HEK293T (cell line): ENCODE results near the gene HBS1L.

Source experiments
- ELF4 ChIP-seq: fragments of 450-650 bp; IDR thresholded peaks from 2 replicates; pipeline ENCODE4 v1.6.1; 2017; ENCODE audit warnings: antibody characterized with exemption
- HDGF ChIP-seq: fragments of 450-650 bp; IDR thresholded peaks from 2 replicates; pipeline ENCODE4 v1.6.1; 2017; ENCODE audit warnings: antibody characterized with exemption, borderline replicate concordance
- L3MBTL2 ChIP-seq: fragments of 450-650 bp; conservative IDR thresholded peaks from 2 replicates; pipeline ENCODE4 v1.6.1; 2016; ENCODE audit warnings: mild to moderate bottlenecking

GRCh38 chr6:134997133-134997995 is 57.3 kb downstream of the HBS1L start:
- no peak for TF ChIP-seq ELF4
- no peak for TF ChIP-seq HDGF
- TF ChIP-seq L3MBTL2, result no peak
